Mucosa of descending colon (tissue), 3 donors: ENCODE measurements around the gene MUC3A. TPM values are rescaled to one million over a fixed set of nuclear protein-coding genes. Genes with fewer than 3 reads are reported as not detected.
"Not testable (repeated sequence)": the region's sequence is repeated elsewhere in the genome, so short reads cannot be mapped to it uniquely, and the experiment has no call there.

Experiments used
- ATAC-seq: fragments of 200-7000 bp; cut with Tn5 transposase; one replicate; pipeline ENCODE4 v1.9.1; 2020; ENCODE audit warnings: mild to moderate bottlenecking, moderate library complexity
- DNase-seq, 3 donors: peaks; one replicate each; pipeline ENCODE4 v3.0.0-alpha.2; 2020
- H3K36me3 ChIP-seq: fragments of 200-600 bp; one replicate; pipeline ENCODE4 v1.8.0; 2021; ENCODE audit warnings: low read depth, mild to moderate bottlenecking
- H3K4me1 ChIP-seq: fragments of 200-600 bp; one replicate; pipeline ENCODE4 v1.8.0; 2021; ENCODE audit warnings: low read depth, mild to moderate bottlenecking
- H3K4me3 ChIP-seq: fragments of 200-600 bp; one replicate; pipeline ENCODE4 v1.8.0; 2021; ENCODE audit warnings: mild to moderate bottlenecking
- H3K9me3 ChIP-seq: fragments of 200-600 bp; one replicate; pipeline ENCODE4 v1.8.0; 2021; ENCODE audit warnings: mild to moderate bottlenecking
- intact Hi-C, 2 donors: fragments of 100-400 bp; cut with DNase I in 1 of 2; cut with micrococcal nuclease in 1 of 2; formaldehyde crosslinking; loops; one replicate each; pipeline versions ENCODE4 v1.11.0 to v1.11.1; 2022; cut with DNase I, micrococcal nuclease
- total RNA-seq, 3 donors: library from RNA; stranded (reverse); fragmentation: NEBNext Ultra II Directional in 2 of 3; extraction: Animal tissue kit (Norgen Biotek cat#: 25700) in 2 of 3; gene quantifications; one replicate each; pipeline versions ENCODE4 v1.2.1 to v1.2.4, GENCODE V29; 2021 to 2023
- TF ChIP-seq, protein P1 (sequence below): fragments of 200-600 bp; IDR thresholded peaks from one replicate; pipeline ENCODE4 v1.8.0; 2022; ENCODE audit warnings: antibody characterized with exemption, mild to moderate bottlenecking
- donor health status: DM: no; HTN: no; CAD: no; lungs with moderate emphysema.
- donor health status: DM: no; HTN: no; CAD: no.
- donor health status: DM: no; HTN: yes; CAD: no.

The MUC3A gene
- total RNA-seq, 3 donors from 2014 or later: 57.6 to 184 (median 105) TPM

DNA sequence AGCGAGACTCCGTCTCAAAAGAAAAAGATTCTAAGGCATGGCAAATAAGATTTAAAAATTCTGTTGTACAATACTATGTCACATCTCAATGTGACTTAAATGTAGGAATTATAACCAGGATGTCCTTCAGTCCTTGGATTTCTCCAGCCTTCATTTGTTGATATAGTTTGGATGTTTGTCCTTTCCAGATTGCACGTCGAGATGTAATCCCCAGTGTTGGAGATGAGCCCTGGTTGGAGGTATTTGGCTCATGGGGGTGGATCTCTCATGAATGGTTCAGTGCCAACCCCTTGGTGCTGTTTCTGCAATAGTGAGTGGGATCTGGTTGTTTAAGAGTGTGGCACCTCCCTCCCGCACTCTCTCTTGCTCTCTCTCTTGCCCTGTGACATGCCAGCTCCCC lies 40.8 kb upstream of the MUC3A start:
- DNase-seq (no peak), ATAC-seq (no peak)
- intact Hi-C loops: no loop called here

DNA sequence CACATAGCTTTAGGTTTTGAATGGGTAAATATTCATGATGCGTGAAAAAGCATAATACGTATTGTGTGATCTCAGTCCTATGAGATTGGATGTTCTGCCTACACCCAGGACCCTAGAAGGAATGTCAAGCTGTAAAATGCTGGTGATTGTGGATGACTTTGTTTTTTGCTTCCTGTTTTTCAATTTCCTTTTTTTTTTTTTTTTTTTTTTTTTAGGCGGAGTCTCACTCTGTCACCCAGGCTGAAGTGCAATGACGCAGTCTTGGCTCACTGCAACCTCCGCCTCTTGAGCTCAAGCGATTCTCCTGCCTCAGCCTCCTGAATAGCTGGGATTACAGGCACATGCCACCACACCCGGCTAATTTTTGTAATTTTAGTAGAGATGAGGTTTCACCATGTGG lies 38.9 kb upstream of the MUC3A start:
- H3K36me3 ChIP-seq, intact Hi-C loops, H3K9me3 ChIP-seq, H3K4me3 ChIP-seq: not testable (repeated sequence)
- ATAC-seq (peak; percentile 81), DNase-seq (peak; percentile 57 to 68 (median 65))
- H3K4me1 ChIP-seq: peaks cover 12% of the 10 kb centered on the region

More for the DNA sequence above, 40.8 kb upstream of the MUC3A start:
- TF ChIP-seq, protein P1, sequence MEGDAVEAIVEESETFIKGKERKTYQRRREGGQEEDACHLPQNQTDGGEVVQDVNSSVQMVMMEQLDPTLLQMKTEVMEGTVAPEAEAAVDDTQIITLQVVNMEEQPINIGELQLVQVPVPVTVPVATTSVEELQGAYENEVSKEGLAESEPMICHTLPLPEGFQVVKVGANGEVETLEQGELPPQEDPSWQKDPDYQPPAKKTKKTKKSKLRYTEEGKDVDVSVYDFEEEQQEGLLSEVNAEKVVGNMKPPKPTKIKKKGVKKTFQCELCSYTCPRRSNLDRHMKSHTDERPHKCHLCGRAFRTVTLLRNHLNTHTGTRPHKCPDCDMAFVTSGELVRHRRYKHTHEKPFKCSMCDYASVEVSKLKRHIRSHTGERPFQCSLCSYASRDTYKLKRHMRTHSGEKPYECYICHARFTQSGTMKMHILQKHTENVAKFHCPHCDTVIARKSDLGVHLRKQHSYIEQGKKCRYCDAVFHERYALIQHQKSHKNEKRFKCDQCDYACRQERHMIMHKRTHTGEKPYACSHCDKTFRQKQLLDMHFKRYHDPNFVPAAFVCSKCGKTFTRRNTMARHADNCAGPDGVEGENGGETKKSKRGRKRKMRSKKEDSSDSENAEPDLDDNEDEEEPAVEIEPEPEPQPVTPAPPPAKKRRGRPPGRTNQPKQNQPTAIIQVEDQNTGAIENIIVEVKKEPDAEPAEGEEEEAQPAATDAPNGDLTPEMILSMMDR: no peak
- Histone ChIP-seq H3K36me3 (no peaks in the 10 kb centered on the region), H3K4me1 (peaks cover 12% of the 10 kb centered on the region), H3K4me3 (no peak overlapping the region), H3K9me3 (no peaks in the 10 kb centered on the region)

DNA sequence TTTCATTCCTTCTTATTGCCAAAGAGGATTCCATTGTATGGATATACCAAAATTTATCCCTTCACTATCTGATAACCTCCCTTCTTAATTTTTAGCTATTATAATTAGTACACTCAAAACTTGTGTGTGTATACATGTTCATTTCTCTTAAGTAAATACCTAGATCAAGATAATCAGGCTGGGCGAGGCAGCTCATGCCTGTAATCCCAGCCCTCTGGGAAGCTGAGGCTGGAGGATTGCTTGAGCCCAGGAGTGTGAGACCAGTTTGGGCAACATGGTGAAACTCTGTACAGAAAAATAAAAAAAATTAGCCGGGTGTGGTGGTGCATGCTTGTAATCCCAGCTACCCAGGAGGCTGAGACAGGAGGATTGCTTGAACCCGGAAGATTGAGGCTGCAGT lies 37.9 kb upstream of the MUC3A start:
- Histone ChIP-seq H3K4me3 (no peak overlapping the region), H3K9me3 (no peaks in the 10 kb centered on the region), H3K4me1 (peaks cover 16% of the 10 kb centered on the region), H3K36me3 (no peaks in the 10 kb centered on the region)
- no peak for DNase-seq
- ATAC-seq: peak; percentile 51
- intact Hi-C loops: no loop called here
- TF ChIP-seq, protein P1: no peak

DNA sequence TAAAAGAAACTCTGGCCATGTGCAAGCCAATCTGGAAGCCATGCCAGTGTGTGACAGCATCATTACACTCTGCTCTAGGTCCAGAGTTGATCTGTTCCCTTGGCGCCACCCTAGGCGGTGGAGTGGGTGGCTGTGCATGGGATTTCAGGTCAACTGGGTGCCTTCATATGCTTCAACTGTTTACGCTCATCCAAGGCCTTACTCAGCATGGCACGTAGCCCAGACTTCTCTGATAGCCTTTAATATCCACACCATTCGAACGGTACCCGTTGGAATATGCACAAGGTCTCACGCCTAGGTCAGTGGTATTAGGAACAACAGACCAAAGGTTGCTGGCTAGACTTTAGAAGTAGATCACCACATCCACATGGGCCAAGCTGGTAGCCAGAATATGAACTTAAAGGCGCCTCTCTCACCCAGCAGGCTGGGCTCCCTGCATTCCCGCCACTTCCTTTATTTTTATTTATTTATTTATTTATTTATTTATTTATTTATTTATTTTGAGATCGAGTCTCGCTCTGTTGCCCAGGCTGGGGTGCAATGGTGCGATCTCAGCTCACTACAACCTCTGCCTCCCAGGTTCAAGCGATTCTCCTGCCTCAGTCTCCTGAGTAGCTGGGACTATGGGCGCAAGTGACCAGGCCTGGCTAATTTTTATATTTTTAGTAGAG lies 35.0 kb upstream of the MUC3A start:
- intact Hi-C loops: no loop called here
- DNase-seq (no peak), ATAC-seq (peak; percentile 27)
- TF ChIP-seq, protein P1: no peak
- H3K9me3 ChIP-seq: no peaks in the 10 kb centered on the region
- H3K4me3 ChIP-seq: no peak overlapping the region
- no peaks in the 10 kb centered on the region for H3K36me3 ChIP-seq
- H3K4me1 ChIP-seq: peaks cover 17% of the 10 kb centered on the region

DNA sequence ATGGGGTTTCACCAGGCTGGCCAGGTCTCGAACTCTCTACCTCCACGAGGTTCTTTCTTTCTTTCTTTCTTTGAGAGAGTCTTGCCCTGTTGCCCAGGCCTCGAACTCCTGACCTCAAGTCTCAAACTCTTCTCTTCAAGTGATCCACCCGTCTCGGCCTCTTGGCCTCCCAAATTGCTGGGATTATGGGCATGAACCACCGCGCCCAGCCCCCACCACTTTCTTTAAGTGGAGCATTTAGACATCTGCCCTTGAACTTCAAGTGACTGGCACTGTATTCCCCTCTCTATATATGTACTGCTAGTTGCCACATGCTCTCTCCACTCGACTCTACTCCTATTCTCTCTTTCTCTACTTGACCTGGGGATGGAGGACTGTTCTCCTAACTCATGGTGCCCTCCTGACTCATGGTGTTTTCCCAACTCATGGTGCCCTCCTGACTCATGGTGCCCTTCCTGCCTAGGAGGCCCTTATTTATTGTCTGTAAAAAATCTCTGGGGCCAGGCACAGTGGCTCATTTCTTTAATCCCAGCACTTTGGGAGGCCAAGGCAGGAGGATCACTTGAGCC lies 34.4 kb upstream of the MUC3A start:
- no peaks in the 10 kb centered on the region for H3K36me3 ChIP-seq
- intact Hi-C loops: no loop called here
- H3K4me1 ChIP-seq: peaks cover 16% of the 10 kb centered on the region
- ATAC-seq: peak; percentile 17
- H3K9me3 ChIP-seq: no peaks in the 10 kb centered on the region
- TF ChIP-seq, protein P1: no peak
- no peak for DNase-seq
- no peak overlapping the region for H3K4me3 ChIP-seq

DNA sequence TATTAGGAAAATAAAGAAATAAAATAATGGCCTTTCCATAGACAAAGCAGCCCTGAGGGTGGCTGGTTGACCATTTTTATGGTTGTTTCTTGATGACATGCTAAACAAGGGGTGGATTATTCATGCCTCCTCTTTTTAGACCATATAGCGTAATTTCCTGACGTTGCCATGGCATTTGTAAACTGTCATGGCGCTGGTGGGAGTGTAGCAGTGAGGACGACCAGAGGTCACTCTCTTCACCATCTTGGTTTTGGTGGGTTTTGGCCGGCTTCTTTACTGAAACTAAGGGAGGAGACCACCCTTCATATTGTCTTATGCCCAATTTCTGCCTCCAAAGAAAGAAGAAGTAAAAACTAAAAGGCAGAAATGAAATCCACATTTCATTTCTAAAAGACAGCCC lies 30.0 kb upstream of the MUC3A start:
- H3K4me1 ChIP-seq, DNase-seq, intact Hi-C loops, H3K4me3 ChIP-seq, H3K9me3 ChIP-seq, ATAC-seq, H3K36me3 ChIP-seq: not testable (repeated sequence)

DNA sequence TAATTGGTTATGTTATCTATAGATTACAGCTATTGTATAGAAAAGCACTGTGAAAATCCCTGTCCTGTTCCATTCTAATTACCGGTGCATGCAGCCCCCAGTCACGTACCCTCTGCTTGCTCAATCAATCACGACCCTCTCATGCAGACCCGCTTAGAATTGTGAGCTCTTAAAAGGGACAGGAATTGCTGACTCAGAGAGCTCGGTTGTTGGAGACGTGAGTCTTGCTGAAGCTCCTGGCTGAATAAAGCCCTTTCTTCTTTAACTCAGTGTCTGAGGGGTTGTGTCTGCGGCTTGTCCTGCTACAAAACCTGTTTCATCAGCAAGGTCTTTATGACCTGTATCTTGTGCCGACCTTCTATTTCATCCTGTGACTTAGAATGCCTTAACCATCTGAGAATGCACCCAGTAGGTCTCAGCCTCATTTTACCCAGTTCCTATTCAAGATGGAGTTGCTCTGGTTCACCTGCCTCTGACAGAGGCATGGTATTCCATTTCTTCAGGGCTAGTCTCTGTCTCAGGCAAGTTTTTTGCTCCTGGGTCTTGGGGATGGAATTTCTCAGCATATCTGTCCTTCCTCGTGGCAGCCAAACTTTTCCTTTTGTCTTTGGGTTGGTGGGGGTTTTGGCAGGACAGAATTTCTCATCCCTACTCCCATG lies 29.4 kb upstream of the MUC3A start:
- intact Hi-C loops, H3K4me1 ChIP-seq, H3K4me3 ChIP-seq, H3K9me3 ChIP-seq, DNase-seq, ATAC-seq, H3K36me3 ChIP-seq: not testable (repeated sequence)
